ENCODE results near the gene DCTN5. TPM values are rescaled to one million over a fixed set of nuclear protein-coding genes. Genes with fewer than 3 reads are reported as not detected.

DCTN5 gene
- total and polyA plus RNA-seq, 2 of the 13 experiments (the other 11 are each of a cell fraction or from before 2014, with no cell fraction given) = 105 to 207 TPM

GRCh38 chr16:23700093-23700492, 58.8 kb downstream of the DCTN5 start:
- DNase-seq (ENCODE audit: low spot score) = no peak
- Histone ChIP-seq H3K36me3 (replicated peaks in 1 of 2; ENCODE audit: control insufficient read depth in 1 of 2, insufficient read depth in 2 of 2, low read length in 2 of 2) (no peaks in the 10 kb centered on the region), H3K4me3 (replicated peaks in 1 of 3; ENCODE audit: insufficient read depth in 1 of 3, low read depth in 2 of 3, low read length in 3 of 3) (no peak overlapping the region), H3K4me2 (ENCODE audit: low read depth, low read length) (no peak overlapping the region), H3K4me1 (ENCODE audit: insufficient read depth, low read length) (peaks cover 24% of the 10 kb centered on the region), H3K9ac (ENCODE audit: insufficient read depth, low read depth, low read length) (no peak overlapping the region), H3K79me2 (ENCODE audit: insufficient read depth, low read length) (no peaks in the 10 kb centered on the region), H3K9me3 (ENCODE audit: low read length) (no peaks in the 10 kb centered on the region), H3K27me3 (ENCODE audit: control insufficient read depth in 1 of 2, insufficient read depth in 2 of 2, low read length in 2 of 2) (no peaks in the 10 kb centered on the region), H2AFZ (ENCODE audit: low read length) (no peak overlapping the region), H3K27ac (ENCODE audit: extremely low read length, insufficient read depth, low read length) (no peak overlapping the region), H4K20me1 (ENCODE audit: insufficient read depth, low read length) (no peaks in the 10 kb centered on the region)
- in situ Hi-C loops (cut with HindIII; ENCODE audit: extremely low pct_ligation_motif_present, low pct_unique_long_range_greater_than_20kb) (no loop called here), intact Hi-C loops (cut with micrococcal nuclease; ENCODE audit: unreplicated experiment) (no loop called here)
- WGBS (ENCODE audit: low lambda C conversion rate) = 61% methylated on average over 2 of the region's 2 CpGs
- no peak for ATAC-seq
- peak; percentile 18 for FAIRE-seq
- ChIA-PET POLR2A (no interaction called here), CTCF (ENCODE audit: low intra/inter-chr PET ratio, low total read pairs) (no interaction called here)
- TF ChIP-seq TOPORS (CRISPR knock-in tag; IDR thresholded peaks at IDR 0.05) (no peak), ZBTB7A (CRISPR knock-in tag; IDR thresholded peaks at IDR 0.05) (no peak), HMGXB4 (CRISPR knock-in tag; IDR thresholded peaks at IDR 0.05; ENCODE audit: borderline replicate concordance in 1 of 2, low read depth in 1 of 2) (no peak), ZNF121 (CRISPR knock-in tag; IDR thresholded peaks at IDR 0.05) (peak; percentile 83), ATF7-NPFF (CRISPR knock-in tag; IDR thresholded peaks at IDR 0.05; ENCODE audit: low read depth) (no peak), PLSCR1 (CRISPR knock-in tag; IDR thresholded peaks at IDR 0.05; ENCODE audit: borderline replicate concordance) (no peak), THAP7 (CRISPR knock-in tag; IDR thresholded peaks at IDR 0.05) (no peak), ZEB1 (IDR thresholded peaks at IDR 0.05; ENCODE audit: insufficient replicate concordance, low read depth) (no peak)
- BruUV-seq (replicated peaks) = no TSS peak
